ENCODE data around the gene C3orf18.

C3orf18 gene

GRCh38 chr3:50603261-50604109 lies 35.9 kb upstream of the C3orf18 start:
- DNase-seq (ENCODE audit: low spot score): no peak

- DNase-seq (ENCODE audit: low spot score): no peak
Observed at GRCh38 chr3:50602595-50603191, 35.1 kb upstream of the C3orf18 start.

GRCh38 chr3:50600841-50601591 lies 33.5 kb upstream of the C3orf18 start:
- peak; percentile 96 for DNase-seq (ENCODE audit: low spot score)

- no peak for DNase-seq (ENCODE audit: low spot score)
Observed at GRCh38 chr3:50600141-50600753, 32.7 kb upstream of the C3orf18 start.

GRCh38 chr3:50599716-50600118 lies 32.2 kb upstream of the C3orf18 start:
- DNase-seq (ENCODE audit: low spot score): no peak

- DNase-seq (ENCODE audit: low spot score): no peak
Observed at GRCh38 chr3:50599115-50599715, 31.7 kb upstream of the C3orf18 start.

- no peak for DNase-seq (ENCODE audit: low spot score)
Observed at GRCh38 chr3:50594253-50594785, 26.8 kb upstream of the C3orf18 start.

GRCh38 chr3:50592568-50592967 lies 25.0 kb upstream of the C3orf18 start:
- DNase-seq (ENCODE audit: low spot score): no peak

GRCh38 chr3:50591196-50591741 lies 23.7 kb upstream of the C3orf18 start:
- DNase-seq (ENCODE audit: low spot score): no peak

GRCh38 chr3:50588759-50589433 lies 21.3 kb upstream of the C3orf18 start:
- DNase-seq (ENCODE audit: low spot score): no peak

GRCh38 chr3:50587806-50588758 lies 20.5 kb upstream of the C3orf18 start:
- DNase-seq (ENCODE audit: low spot score): peak; percentile 92

GRCh38 chr3:50587373-50587772 lies 19.8 kb upstream of the C3orf18 start:
- DNase-seq (ENCODE audit: low spot score): no peak

GRCh38 chr3:50586763-50587070 lies 19.2 kb upstream of the C3orf18 start:
- DNase-seq (ENCODE audit: low spot score): no peak

GRCh38 chr3:50585919-50586762 lies 18.6 kb upstream of the C3orf18 start:
- DNase-seq (ENCODE audit: low spot score): no peak

- DNase-seq (ENCODE audit: low spot score): no peak
Observed at GRCh38 chr3:50584391-50584790, 16.8 kb upstream of the C3orf18 start.

- no peak for DNase-seq (ENCODE audit: low spot score)
Observed at GRCh38 chr3:50583897-50584296, 16.4 kb upstream of the C3orf18 start.

GRCh38 chr3:50582083-50582482 lies 14.5 kb upstream of the C3orf18 start:
- no peak for DNase-seq (ENCODE audit: low spot score)

- DNase-seq (ENCODE audit: low spot score): no peak
Observed at GRCh38 chr3:50581459-50581842, 13.9 kb upstream of the C3orf18 start.
